HG03442 (cell line): ENCODE measurements around the gene TRIM36.

Experiments
- ATAC-seq: cut with Tn5 transposase; IDR thresholded peaks from one replicate; pipeline ENCODE4 v1.9.1; 2021; ENCODE audit warnings: mild to moderate bottlenecking, moderate library complexity; ENCODE audit not compliant: unreplicated experiment

The TRIM36 gene, protein sequence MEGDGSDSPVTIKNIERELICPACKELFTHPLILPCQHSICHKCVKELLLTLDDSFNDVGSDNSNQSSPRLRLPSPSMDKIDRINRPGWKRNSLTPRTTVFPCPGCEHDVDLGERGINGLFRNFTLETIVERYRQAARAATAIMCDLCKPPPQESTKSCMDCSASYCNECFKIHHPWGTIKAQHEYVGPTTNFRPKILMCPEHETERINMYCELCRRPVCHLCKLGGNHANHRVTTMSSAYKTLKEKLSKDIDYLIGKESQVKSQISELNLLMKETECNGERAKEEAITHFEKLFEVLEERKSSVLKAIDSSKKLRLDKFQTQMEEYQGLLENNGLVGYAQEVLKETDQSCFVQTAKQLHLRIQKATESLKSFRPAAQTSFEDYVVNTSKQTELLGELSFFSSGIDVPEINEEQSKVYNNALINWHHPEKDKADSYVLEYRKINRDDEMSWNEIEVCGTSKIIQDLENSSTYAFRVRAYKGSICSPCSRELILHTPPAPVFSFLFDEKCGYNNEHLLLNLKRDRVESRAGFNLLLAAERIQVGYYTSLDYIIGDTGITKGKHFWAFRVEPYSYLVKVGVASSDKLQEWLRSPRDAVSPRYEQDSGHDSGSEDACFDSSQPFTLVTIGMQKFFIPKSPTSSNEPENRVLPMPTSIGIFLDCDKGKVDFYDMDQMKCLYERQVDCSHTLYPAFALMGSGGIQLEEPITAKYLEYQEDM

DNA sequence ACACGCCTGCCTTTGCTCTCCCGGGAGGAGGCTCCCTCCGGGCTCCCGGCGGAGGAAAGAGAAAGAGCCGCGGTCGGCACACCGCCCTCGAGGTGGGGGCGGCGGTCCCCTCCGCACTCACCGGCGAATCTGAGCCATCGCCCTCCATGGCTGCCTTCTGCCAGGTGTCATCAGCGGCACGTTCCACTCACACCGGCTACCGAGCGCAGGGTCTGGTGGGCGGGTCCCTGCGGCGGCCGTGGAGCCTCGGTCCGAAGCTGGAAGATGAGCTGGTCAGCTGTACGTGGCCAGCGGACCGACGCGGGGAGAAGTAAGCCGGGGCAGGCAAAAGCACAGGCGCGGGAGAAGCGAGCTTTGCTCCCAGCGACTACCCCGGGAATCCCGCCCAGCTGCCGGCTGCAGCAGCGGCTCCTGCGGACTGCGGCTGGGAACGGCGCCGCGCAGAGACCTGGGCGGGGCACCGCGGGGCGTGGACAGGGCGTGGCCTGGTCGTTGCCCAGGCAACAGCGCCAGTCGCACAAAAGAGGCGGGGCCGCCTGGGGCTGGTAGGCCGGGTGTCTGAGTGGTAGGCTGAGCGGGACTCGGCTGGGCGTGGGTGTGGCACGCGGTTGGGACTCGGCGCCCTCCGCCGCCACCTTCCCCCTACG, at the start of gene TRIM36:
Gene TRIM36 (minus strand): TSS at position 422 of the 647 bp plus-strand sequence. CDS start 274 bp downstream, at position 148.
- ATAC-seq, result peak; percentile 98

DNA sequence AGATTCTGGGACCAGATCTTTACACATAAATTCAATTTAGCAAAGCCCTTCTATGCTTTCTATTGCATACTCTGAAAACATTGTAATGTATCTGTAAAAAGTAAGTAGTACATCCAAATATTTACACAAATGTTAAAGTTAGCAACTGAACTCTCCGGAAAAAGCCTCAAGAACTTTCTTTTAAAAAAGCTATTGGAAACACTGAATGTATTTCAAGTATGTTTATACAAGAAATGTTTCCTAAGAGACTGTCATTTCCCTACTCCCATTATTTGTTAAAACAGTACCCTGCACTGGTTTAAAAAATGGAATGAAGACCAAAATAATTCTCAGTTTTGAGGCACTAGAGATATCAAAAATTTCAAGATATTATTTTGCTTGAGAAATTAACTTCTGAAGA, 44.8 kb upstream of the TRIM36 start:
- no peak for ATAC-seq

DNA sequence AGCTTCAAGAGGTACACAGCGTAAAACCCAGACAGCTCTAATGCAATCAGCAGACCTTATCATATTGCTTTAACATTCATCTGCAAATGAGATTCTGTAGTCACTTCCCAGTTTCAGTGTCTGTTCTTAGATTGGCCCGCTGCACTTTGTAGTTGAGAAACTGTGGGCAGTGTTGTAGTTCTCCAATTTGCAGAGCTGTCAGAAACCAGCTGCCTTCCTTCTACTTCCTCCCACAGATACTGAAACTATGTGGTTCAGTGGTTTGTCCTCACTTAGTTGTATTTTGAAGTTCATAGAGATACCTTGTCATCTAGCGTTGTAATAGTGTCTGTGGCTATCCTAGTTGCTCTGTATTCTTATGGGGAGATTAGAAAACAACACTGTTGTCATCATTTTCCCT, 39.6 kb upstream of the TRIM36 start:
- peak; percentile 99 for ATAC-seq

DNA sequence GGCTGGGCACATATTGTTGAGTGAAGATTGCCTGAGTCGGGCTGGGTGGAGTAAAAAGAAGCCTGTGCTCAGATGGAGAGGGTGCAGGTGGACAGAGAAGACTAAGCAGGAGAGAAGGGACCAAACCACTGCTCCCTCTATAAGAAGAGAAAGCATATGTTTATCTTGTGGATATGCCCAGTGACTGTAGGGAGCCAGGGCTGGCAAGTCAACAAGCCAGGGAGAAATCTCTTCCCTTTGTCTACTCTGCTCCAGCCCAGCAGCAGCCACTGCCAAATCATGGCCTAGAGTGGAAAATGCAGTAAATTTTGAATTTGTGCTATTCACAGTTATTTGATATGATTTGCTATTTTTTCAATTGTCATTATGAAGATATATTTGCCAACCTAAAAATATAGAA, 33.2 kb upstream of the TRIM36 start:
- ATAC-seq, result no peak

DNA sequence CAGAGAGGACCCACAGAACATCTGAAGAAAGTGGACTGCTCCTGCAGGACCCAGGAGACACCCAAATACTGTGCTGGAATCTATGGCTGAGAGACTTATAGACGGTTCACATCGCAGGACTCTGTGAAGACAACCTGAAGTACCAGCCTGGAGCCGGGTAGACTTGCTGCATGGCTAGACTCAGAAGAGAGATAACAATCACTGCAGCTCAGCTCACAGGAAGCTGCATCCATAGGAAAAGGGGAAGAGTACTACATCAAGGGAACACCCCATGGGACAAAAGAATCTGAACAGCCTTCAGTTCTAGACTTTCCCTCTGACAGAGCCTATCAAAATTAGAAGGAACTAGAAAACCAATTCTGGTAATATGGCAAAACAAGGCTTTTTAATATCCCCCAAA, 26.5 kb upstream of the TRIM36 start:
- no peak for ATAC-seq

DNA sequence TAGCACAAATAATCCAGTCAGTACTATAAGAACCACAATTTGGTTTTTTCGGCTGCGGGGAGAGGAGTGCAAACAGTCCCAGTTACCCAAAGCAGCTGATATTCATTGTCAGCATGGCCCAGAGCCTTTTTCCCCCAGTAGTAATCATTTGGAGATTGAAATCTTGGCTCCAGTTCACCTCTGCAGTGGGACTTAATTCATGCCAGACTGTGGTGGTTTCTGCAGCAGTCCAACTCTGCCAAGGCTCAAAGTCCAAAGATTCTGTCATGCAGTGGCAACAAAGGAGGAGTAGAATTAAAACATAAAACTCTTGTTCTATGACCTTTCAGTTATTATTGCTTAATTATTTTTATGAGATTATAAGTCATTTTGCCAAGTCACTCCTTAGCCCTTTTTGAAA, 25.0 kb upstream of the TRIM36 start:
- no peak for ATAC-seq

DNA sequence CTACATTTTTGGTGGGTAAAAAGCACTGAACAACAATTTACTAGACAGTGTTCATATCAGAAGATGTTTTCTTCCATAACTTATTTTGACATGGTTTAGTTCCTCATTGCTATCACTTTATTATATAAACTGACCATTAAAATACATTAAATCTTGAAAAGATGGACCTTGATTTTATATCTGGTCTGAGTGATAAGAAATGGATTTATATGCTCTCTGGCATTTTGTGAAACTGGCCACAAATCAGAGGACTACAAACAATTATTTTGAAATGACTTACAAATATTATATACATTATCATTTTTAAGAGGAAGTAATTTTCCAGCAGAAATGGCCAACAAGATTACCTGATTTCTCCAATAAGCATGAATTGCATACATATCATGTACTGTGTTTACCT, 23.6 kb upstream of the TRIM36 start:
- ATAC-seq, result no peak

DNA sequence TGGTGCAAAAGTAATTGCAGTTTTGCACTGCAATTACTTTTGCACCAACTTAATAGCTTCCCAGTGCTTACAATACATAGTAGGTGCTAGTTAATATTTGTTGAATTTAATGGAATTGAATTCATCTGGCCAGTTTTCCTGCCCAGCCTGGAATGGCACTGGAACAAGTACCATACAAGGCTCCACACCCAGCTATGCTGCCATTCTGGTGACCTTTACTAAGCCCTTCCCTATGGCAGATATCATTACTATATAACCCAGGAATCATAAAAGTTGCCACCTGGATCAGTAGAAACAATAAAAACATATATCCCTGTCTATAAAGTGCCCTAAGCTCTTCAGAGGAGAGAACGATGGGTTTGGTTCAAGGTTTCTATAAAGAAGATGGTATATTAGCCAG, 22.4 kb upstream of the TRIM36 start:
- no peak for ATAC-seq

DNA sequence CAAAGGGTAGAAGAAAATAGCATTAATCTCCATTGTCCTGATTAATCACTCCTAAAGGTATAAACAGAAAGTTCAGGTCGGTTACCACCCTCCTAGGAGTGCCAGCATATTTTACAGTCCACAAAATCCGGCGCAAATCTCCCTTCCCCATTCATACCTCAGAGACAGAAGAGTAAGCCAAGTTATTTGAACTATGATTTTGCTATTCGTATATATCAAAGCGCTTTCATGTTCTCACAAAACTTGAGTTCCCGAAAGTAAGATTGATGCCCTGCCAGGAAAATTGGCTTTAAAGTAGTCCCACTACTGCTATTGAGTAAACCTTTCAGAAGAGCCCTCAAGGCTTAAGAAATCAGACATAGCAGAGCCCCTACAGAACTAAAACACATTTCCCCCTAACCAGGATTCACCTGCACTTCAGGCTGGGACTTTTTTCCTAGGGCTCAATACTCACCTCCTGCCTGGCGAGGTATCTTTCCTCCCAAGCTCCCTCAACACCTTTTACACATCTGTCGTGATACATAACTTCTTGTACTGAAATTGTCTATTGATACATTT, 21.8 kb upstream of the TRIM36 start:
- no peak for ATAC-seq

DNA sequence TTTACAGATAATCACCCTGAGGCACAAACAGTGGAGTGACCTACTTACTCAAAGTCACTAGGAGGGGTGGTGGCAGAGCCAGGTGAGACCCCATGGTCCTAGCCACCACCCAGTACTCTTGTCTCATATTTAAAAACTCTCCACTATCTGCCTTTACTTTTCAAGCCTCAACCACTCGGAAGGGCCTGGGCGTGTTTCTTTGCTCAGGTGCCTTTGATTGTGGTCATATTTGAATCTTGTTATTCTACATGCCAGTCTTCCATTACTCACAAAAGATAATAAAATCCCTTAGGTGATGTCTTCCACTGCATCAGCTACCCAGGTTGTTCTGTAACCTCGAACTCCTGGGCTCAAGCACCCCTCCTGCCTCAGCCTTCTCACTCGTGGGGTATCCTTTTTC, 20.7 kb upstream of the TRIM36 start:
- ATAC-seq, result no peak

DNA sequence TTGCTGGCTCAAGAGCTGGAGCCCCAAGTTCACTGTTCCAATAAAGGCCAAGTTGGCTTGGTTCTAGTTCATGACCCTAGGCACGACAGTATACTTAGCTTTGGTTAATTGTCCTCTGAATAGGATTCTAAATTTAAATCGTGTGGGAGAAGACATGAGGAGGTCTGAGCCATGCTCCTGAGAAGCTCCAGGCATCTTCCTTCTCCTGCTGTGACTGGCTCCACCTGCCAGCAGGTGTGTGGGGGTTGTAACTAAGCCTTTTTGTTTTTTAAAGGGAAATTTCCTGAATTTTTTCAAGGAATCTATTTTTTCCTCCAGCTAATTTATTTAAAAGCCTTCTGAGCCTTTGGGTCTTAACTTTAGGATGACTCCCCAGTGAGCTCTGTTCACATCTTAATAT, 20.2 kb upstream of the TRIM36 start:
- no peak for ATAC-seq

DNA sequence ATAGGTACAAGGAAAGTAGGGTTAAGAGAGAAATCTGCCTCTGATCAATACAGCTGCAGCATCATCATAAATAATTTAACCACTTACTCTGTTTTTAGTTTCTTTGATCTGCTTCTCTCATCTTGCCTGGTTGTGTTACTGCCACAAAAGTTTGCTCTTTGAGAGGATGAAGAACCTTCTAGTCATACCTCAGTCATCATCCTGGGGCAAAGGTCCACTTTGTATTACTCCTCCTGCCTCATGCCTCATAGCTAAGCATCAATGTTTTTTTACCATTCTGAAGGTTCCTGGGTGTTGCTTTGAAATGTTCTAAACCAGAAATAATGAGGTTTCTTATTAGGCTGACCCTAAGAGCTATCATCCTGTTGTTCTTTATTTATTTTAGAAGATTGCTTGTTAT, 17.1 kb upstream of the TRIM36 start:
- ATAC-seq, result no peak

DNA sequence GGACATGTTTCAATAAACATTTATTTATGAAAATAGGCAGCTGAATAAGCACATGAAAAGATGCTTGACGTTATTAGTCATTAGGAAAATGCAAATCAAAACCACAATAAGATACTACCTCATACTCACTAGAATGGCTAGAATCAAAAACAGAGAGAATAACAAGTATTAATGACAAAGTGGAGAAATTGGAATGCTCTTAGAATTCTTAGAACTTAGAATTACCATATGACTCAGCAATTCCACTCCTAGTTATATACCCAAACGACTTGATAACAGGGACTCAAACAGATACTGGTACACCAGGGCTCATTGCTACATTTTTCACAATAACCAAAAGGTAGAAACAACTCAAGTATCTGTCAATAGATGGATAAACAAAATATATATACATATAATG, 15.1 kb upstream of the TRIM36 start:
- ATAC-seq, result no peak

DNA sequence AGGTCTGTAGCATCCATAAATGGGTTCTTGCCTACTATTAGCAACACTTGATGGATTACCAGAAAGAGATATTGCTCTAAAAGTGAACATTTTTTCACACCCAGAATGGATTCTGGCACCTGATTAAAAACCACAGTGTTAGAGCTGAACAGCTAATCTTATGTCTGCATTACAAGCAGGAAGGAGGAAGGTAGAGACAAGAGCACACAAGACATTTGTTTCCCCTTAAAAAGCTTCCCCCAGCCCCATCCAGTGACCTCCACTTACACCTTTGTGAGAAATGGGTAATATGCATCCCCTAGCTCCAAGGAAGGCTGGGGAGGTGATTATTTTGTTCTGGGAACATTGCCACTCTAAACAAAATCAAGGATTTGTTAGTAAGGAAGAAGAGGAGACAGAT, 12.0 kb upstream of the TRIM36 start:
- no peak for ATAC-seq

DNA sequence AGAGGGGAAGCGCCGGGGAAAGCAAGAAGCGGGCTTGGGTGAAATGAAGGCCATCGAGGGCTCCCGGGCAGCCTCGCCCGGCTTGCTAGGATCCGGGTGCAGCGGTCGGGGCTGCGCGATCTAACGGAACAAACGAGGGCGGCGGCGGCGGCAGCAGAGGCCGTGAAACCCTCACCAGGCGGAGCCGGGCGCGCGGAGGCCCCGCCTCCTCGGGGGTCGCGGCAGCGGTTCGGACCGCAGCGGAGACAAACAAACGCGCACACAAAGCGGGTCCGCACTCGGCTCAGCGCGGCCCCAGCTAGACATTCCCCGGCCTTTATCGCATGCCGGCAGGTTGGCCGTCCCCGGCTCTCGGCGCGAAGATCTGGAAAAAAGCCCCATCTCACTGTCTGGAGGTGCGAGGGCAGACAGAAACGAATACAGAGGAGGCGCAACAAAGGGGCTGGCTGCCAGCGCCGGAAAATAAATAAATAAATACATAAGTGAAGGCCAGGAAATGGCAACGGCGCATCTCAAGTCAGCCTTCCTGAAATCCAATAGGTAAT, 10.5 kb upstream of the TRIM36 start:
- ATAC-seq, result peak; percentile 55

DNA sequence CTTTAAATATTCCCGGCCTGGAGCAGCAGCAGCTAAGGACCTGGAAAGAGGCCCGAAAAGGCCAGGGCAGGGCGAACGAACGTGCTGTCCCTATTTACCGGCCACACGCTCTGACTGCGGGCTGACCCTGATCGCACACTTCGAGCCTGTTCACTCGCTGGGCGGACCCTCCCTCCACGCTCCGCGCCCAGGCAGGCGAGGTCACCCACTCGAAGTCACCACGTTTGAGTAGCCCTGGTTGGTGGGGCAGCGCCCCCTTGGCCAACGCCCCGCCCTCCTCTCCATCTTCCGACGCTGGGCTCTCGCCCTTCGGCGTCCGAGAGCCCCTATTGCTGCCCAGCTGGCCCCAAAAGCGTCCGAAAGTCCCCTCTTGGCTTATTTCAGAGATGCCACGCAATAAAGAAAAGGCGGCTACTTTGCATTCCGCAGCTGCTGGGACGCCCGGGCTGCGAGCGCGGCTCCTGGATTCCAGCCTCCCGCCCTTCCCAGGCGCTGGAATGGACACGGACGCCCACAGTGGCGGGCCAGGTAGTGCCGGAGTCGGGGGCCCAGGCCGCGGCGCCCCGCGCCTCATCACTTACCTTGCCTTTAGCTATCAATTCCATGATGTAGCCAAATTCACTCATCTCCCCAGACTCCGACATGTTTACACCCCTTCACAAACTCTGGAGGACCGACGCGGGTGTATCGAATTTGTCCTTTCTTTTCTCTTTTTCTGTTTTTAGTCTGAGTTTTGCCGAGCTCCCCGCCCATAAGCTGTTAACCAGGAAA, 9.9 kb upstream of the TRIM36 start:
- peak; percentile 20 for ATAC-seq

DNA sequence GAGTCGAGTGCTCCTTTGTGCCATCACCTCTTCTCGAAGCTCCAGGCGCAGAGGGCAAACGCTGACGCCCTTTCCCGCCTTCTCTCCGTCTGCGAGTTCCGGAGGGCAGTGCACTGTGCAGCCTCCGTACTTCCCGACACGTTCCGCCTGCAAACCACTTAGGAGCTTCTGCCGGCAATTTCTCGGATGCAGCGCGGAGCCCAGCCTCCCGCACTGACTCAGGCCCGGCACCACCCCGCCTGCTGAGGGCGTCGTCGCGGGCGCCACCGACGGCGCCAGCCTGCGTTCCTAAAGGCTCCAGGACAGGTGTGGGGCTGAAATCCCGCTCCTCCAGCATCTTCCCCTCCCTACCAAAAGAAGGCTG, 9.3 kb upstream of the TRIM36 start:
- ATAC-seq, result no peak

DNA sequence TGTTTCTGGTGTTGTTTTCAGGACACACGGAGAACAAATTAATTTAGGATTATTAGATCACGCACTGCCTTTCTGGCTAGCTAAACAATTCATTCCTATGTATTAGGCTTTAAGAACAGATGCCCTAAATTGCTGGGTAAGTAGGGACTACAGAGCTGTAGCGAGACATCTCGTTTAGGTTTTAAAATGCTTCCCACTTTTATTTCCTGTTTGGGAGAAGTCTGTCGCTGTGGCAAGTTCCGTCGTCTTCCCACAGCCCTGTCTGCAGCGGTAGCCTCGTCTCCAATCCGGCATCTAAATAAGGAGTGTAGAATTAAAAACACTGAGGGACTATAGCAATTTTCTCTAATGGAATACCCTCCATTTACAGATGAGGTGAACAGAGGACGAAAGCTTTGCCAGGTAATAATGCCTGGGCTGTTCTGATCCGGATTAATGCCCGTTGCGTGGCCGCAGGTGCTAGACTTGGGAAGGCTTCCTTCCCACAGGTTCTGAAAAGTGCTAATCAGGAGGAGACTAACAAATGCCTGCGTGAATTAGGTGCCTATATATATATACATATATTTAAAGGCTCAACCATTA, 1.3 kb upstream of the TRIM36 start:
- no peak for ATAC-seq

DNA sequence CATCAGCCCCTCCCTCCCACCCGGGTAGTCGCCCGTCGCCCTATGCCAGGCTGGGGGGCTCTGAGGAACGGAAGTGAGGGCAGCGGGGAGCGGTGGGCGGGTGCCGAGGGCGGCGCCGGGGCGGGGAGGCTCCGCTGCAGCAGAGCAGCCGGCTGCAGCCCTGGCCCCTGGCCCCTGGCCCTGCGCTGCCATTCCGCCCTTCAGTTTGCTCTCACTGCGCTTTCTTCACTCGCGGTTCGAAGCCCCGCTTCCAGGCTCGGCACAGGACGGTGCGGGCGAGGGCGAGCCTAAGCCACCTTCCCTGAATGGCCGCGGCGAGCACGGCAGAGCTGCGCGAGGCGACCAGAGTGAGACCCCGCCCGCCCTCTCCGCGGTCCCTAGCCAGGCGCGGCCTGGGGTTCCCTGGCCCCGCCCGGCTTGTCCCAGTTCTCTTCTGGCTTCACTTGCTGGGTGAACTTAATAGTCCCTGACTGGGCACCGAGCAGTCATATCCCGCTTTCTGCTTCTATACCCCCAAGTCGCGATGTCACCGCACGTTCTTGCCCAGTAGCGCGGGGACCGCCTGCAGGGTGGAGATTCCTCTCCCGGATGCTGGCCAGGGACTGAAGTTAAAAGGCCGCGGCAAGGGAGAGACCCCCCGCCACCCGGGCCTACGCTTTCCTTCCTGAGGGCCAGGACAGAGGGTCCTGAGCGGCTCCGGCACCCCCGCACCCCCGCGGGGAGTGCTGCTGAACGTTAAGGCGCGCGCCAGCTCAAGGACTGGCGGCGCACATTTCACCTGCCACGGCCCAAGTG, 623 bp upstream of the TRIM36 start:
- ATAC-seq, result peak; percentile 44
